ENCODE data around the gene GUCA2A. TPM values are rescaled to one million over a fixed set of nuclear protein-coding genes. Genes with fewer than 3 reads are reported as not detected.
"Not testable (repeated sequence)": the region's sequence is repeated elsewhere in the genome, so short reads cannot be mapped to it uniquely, and the experiment has no call there.

GUCA2A gene
- total and polyA plus RNA-seq, 9 of the 15 experiments (the other 6 are each of a cell fraction or from before 2014, with no cell fraction given): not detected

DNA sequence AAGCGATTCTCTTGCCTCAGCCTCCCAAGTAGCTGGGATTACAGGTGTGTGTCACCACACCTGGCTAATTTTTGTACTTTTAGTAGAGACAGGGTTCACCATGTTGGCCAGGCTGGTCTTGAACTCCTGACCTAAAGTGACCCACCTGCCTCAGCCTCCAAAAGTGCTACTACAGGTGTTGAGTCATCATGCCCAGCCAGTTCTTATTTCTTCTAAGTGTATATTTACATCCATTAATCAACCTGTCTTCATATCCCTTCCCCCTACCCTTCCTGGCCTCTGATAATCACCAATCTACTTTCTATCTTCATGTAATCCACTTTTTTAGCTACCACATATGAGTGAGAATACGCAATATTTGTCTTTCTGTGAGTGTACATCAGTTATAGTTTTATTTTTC lies 42.4 kb upstream of the GUCA2A start:
- H3K79me2 ChIP-seq (ENCODE audit: control insufficient read depth, insufficient read depth, low read length): peaks cover 37% of the 10 kb centered on the region
- FAIRE-seq; H3K9me3 ChIP-seq (replicated peaks; ENCODE audit: control insufficient read depth, insufficient read depth, low read depth, low read length); in situ Hi-C loops (cut with MboI); H3K27ac ChIP-seq (ENCODE audit: extremely low read depth, low read depth, low read length); POLR2A ChIA-PET; H3K4me2 ChIP-seq (ENCODE audit: insufficient read depth, low read length); H4K20me1 ChIP-seq (replicated peaks; ENCODE audit: control insufficient read depth, insufficient read depth, low read length); H3K4me3 ChIP-seq; H3K9me1 ChIP-seq (ENCODE audit: control insufficient read depth, insufficient read depth, low read length); DNase-seq (ENCODE audit: extremely low read depth in 1 of 4, low spot score in 3 of 4); H3K9ac ChIP-seq (ENCODE audit: insufficient read depth in 1 of 2, low read depth in 2 of 2, low read length in 2 of 2); H2AFZ ChIP-seq (ENCODE audit: low read depth, low read length); H3K27me3 ChIP-seq (ENCODE audit: control insufficient read depth in 2 of 2, insufficient read depth in 2 of 2, low read length in 2 of 2); CTCF ChIA-PET (ENCODE audit: low intra/inter-chr PET ratio); H3K4me1 ChIP-seq (replicated peaks in 1 of 2; ENCODE audit: control insufficient read depth in 2 of 2, insufficient read depth in 2 of 2, low read length in 2 of 2); intact Hi-C loops (cut with micrococcal nuclease); ATAC-seq; BruUV-seq (replicated peaks): not testable (repeated sequence)
- WGBS (ENCODE audit: insufficient coverage, low coverage, missing lambda C conversion rate): 98% methylated on average over 2 of the region's 2 CpGs
- peak; percentile 36 for TF ChIP-seq MEIS2 (IDR thresholded peaks at IDR 0.05; ENCODE audit: partially characterized antibody)
- H3K36me3 ChIP-seq (ENCODE audit: control insufficient read depth, insufficient read depth, low read length): peaks cover 40% of the 10 kb centered on the region

GRCh38 chr1:42206164-42206563 lies 41.6 kb upstream of the GUCA2A start:
- H3K9me1 ChIP-seq (ENCODE audit: control insufficient read depth, insufficient read depth, low read length): no peaks in the 10 kb centered on the region
- peaks cover 43% of the 10 kb centered on the region for H3K36me3 ChIP-seq (ENCODE audit: control insufficient read depth, insufficient read depth, low read length)
- H3K27ac ChIP-seq (ENCODE audit: extremely low read depth, low read depth, low read length): no peak overlapping the region
- FAIRE-seq (no peak), DNase-seq (ENCODE audit: extremely low read depth in 1 of 4, low spot score in 3 of 4) (no peak), ATAC-seq (no peak)
- H3K4me1 ChIP-seq (replicated peaks in 1 of 2; ENCODE audit: control insufficient read depth in 2 of 2, insufficient read depth in 2 of 2, low read length in 2 of 2): no peaks in the 10 kb centered on the region; a peak in 2 of 5 replicates
- no peak overlapping the region for H3K4me3 ChIP-seq
- no peak overlapping the region for H3K9ac ChIP-seq (ENCODE audit: insufficient read depth in 1 of 2, low read depth in 2 of 2, low read length in 2 of 2)
- 87% methylated on average over 3 of the region's 3 CpGs for WGBS (ENCODE audit: insufficient coverage, low coverage, missing lambda C conversion rate)
- intact Hi-C loops (cut with micrococcal nuclease) (no loop called here), in situ Hi-C loops (cut with MboI) (no loop called here)
- 0 out of 2 replicates have a peak, but pooled peaks cover 3% of the 10 kb centered on the region for H3K9me3 ChIP-seq (replicated peaks; ENCODE audit: control insufficient read depth, insufficient read depth, low read depth, low read length)
- peaks cover 37% of the 10 kb centered on the region for H3K79me2 ChIP-seq (ENCODE audit: control insufficient read depth, insufficient read depth, low read length)
- no peak overlapping the region for H2AFZ ChIP-seq (ENCODE audit: low read depth, low read length)
- no peaks in the 10 kb centered on the region for H4K20me1 ChIP-seq (replicated peaks; ENCODE audit: control insufficient read depth, insufficient read depth, low read length)
- no TSS peak for BruUV-seq (replicated peaks)
- no peak overlapping the region for H3K4me2 ChIP-seq (ENCODE audit: insufficient read depth, low read length)
- no peaks in the 10 kb centered on the region for H3K27me3 ChIP-seq (ENCODE audit: control insufficient read depth in 2 of 2, insufficient read depth in 2 of 2, low read length in 2 of 2)
- ChIA-PET CTCF (ENCODE audit: low intra/inter-chr PET ratio) (no interaction called here), POLR2A (no interaction called here)
- no peak for TF ChIP-seq OTX1 (CRISPR knock-in tag; IDR thresholded peaks at IDR 0.05)
- TF ChIP-seq NUFIP1 (IDR thresholded peaks at IDR 0.05; ENCODE audit: partially characterized antibody): no peak
- no peak for TF ChIP-seq ZNF354B (CRISPR knock-in tag; IDR thresholded peaks at IDR 0.05)
- no peak for TF ChIP-seq CBFA2T3 (IDR thresholded peaks at IDR 0.05)
- no peak for TF ChIP-seq HDAC3 (IDR thresholded peaks at IDR 0.05; ENCODE audit: borderline replicate concordance, partially characterized antibody)

Measured in K562 (cell line).